LNCAP (cell line): Measurements from ENCODE around the gene ADRB2.

Experiments used
- TF ChIP-seq, protein P1 (sequence below): fragments of 450-650 bp; IDR thresholded peaks from 2 replicates; pipeline ENCODE4 v1.5.1; 2017; ENCODE audit warnings: mild to moderate bottlenecking

Gene ADRB2

DNA sequence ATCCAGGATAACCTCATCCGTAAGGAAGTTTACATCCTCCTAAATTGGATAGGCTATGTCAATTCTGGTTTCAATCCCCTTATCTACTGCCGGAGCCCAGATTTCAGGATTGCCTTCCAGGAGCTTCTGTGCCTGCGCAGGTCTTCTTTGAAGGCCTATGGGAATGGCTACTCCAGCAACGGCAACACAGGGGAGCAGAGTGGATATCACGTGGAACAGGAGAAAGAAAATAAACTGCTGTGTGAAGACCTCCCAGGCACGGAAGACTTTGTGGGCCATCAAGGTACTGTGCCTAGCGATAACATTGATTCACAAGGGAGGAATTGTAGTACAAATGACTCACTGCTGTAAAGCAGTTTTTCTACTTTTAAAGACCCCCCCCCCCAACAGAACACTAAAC is 1.3 kb downstream of the ADRB2 start:
- TF ChIP-seq, protein P1, sequence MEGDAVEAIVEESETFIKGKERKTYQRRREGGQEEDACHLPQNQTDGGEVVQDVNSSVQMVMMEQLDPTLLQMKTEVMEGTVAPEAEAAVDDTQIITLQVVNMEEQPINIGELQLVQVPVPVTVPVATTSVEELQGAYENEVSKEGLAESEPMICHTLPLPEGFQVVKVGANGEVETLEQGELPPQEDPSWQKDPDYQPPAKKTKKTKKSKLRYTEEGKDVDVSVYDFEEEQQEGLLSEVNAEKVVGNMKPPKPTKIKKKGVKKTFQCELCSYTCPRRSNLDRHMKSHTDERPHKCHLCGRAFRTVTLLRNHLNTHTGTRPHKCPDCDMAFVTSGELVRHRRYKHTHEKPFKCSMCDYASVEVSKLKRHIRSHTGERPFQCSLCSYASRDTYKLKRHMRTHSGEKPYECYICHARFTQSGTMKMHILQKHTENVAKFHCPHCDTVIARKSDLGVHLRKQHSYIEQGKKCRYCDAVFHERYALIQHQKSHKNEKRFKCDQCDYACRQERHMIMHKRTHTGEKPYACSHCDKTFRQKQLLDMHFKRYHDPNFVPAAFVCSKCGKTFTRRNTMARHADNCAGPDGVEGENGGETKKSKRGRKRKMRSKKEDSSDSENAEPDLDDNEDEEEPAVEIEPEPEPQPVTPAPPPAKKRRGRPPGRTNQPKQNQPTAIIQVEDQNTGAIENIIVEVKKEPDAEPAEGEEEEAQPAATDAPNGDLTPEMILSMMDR = no peak

DNA sequence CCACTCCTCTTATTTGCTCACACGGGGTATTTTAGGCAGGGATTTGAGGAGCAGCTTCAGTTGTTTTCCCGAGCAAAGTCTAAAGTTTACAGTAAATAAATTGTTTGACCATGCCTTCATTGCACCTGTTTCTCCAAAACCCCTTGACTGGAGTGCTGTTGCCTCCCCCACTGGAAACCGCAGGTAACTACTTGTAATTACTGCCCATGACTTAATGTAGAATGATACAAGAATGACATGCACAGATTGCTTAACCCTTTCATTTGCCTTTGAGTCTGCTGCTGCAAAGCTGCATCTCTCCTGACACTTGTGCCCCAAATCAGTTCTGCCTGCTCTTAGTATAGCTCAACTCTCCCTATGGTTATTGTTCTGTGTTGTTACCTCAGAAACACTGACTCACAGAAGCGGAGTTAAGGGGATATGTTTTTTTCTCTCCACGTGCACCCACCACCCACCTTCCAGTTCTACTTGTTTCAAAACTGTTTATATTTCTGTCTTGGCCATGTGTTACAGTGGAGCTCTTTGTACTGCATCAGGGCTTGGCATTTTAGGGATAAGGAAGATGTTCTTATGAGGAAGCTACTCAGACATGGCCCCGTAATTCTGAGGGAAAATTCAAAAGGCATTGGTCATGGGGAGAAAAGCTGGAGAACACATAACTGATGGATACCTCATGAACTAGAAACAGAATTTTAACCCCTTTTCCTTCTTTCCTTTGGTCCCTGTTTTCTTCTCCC is 2.3 kb downstream of the ADRB2 start:
- TF ChIP-seq, protein P1 = peak; percentile 40

DNA sequence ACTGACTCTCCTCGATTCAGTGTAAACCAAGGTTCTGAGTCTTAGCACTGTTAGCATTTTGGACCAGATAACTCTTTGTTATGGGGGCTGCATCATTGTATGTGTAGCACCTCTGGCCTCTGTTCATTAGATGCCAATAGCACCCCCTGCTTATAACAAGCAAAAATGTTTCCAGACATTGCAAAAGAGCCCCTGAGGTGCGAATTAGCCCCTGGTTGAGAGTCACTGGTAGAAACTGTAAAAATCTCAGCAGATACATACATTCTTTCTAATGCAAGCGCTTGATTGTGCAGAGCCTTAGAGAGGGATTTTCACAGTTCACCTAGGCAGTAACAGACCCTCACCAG is 2.8 kb downstream of the ADRB2 start:
- TF ChIP-seq, protein P1 = no peak

DNA sequence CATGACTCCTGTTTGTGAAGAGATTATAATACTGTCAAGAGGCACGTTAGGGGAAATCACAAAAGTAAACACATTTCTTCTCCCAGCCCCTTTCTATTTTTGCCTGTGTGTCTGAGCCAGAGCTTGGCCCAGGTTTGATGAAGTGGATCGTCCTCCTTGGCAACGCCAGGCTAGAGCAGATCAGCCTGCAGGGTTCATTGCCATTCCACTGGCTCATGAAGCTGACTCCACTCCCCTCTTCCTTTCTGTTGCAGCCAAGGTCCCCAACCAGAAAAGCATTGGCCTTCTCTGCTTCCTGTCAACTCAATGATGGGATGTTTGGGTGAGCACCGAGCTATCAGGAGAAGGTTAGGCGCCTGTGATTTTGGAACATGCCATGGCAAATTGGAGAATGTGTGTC is 3.3 kb downstream of the ADRB2 start:
- TF ChIP-seq, protein P1 = no peak

DNA sequence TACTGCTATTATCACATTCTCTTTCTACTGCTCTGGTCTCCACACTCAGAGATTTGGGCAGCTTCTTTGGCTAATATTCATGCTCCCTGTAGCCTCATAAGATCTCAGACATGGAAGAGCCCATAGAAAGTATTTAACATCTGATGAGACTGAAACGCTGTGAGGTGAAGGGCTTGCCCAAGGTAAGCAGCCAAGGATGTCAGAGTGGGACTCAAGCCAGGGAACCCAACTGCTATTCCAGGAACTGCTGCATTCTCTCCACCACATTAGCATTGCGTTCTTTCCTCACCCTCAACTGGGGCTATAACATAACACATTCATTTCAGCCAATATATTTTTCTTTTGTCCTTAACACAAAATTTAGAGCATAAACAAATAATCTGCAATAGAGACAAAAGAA is 3.8 kb downstream of the ADRB2 start:
- TF ChIP-seq, protein P1 = no peak

DNA sequence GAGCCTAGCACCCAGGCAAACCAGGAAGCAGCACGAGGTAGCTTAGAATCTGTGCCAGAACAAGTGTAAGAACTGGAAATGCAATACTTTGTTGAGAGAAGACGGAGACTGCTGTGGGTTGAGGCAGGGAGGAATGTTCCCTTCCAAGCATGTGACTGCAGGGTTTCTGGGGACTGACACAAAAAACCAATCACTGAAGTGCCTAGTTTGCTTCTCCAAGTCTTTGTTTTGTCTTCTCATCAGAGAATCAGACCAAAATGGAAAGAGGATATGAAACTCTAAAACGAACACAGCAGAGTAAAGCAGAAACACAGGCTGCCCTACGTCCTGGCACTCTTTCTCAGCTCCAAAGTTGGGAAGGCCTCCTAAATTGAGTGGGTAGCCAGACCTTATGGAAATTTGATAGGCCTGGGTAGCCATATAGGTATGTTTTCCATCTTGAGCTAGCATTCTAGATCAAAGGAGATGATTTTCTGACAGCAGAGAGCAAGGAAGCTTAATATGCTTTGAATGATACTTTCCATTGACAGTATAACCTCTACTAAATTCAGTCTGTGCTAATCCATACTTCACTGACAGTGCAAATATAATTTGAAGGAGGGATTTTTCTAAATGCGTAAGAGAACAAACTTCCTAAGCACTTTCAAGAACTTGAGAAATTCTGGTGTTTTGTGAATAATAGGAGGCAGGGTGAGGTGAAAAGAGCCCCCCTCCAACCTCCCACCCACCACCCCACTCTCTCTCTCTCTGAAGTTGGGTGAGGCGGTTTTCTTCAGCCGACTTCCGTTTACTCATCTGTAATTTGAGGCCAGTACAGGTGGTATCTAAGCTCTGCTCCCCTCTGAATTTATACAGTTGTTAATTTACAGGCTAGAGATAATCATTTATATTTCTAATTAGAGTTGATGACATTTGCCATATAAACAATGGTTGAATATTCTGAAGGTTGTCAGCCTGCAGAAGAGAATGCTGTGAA is 5.5 kb downstream of the ADRB2 start:
- TF ChIP-seq, protein P1 = no peak

DNA sequence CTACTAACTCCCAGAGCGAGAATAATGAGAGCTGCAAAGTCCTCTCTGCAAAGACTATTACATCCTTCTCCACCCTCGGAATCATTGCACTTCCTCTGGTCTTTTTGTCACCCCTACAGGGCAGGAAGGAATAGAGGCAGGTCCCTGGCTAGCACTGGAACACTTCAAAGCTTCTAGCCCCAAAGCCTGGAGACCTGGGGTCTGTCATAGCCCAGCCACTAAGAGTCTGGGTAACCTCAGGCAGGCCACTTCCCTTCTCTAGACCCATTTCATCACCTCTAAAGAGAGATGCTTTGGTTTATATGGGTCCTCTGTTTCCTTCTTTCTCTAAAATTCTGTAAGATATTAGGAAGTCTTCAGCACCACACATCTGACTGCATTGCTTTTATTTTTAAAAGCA is 6.7 kb downstream of the ADRB2 start:
- TF ChIP-seq, protein P1 = no peak
